ENCODE results near the gene TAF6L. TPM values are rescaled to one million over a fixed set of nuclear protein-coding genes. Genes with fewer than 3 reads are reported as not detected.

Gene TAF6L, protein sequence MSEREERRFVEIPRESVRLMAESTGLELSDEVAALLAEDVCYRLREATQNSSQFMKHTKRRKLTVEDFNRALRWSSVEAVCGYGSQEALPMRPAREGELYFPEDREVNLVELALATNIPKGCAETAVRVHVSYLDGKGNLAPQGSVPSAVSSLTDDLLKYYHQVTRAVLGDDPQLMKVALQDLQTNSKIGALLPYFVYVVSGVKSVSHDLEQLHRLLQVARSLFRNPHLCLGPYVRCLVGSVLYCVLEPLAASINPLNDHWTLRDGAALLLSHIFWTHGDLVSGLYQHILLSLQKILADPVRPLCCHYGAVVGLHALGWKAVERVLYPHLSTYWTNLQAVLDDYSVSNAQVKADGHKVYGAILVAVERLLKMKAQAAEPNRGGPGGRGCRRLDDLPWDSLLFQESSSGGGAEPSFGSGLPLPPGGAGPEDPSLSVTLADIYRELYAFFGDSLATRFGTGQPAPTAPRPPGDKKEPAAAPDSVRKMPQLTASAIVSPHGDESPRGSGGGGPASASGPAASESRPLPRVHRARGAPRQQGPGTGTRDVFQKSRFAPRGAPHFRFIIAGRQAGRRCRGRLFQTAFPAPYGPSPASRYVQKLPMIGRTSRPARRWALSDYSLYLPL
- 18.8 to 31.0 TPM (median 21.4 TPM) in 3 replicates for total RNA-seq
- long read RNA-seq, transcript TAF6L-201 (11 exons, 2,116 nt): major isoform, 22 of 40 reads
- long read RNA-seq, partial matches to known transcripts: 1 of 40 reads
- long read RNA-seq, other reads (novel, unspliced or antisense): 17 of 40 reads

DNA sequence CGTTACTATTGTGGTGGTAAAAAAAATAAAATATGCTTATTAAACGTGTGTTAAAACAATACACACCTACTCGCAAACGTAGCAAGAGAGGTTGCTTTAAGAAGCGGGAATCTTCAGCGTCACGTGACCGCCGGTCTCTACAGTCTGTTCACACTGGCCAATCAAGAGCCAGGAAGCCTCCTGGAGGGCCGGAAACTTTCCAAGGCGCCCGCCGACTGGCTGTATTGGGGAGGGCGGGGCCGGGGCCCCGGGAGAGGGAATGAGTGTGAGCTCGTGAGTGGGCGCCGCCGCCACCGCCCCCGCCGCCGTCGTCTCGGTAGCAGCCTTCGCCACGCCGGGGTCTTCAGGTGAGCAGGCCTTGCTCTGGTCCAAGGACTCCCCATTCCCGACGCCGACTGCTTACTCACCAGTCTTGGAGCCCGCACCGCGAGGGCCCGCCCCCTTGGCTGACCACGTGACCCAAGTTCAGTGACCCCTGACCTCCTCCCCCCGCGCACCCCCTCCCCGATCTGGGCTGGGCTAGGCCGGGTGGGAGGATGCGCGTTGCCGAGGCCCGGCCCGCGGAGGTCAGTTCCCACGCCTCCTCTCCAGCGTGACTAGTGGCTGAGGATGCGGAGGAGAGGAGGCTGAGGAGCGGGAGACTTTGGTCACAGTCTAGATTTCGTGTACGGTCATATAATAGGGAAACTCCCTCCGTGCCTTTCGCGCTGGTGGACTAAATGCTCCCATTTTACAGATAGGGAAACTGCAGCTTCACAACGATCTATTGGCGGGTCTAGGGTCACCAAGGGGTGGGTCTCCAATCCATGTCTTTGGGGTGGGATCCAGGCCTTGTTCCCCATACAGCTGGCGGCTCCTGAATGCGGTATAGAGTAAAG is at the start of gene TAF6L:
TAF6L (plus strand) TSS at position 253 of the 878 bp plus-strand sequence. CDS start 4,388 bp downstream, outside the sequence.
- H3K4me3 Mint-ChIP-seq (ENCODE audit: unreplicated experiment): peak within 1 kb of the TSS; percentile 86
- H3K9me3 Mint-ChIP-seq (ENCODE audit: low read depth): no peaks in the 10 kb centered on the region
- peaks cover 23% of the 10 kb centered on the region for H3K4me1 Mint-ChIP-seq (ENCODE audit: low read depth)
- H3K27me3 Mint-ChIP-seq (ENCODE audit: low read depth): no peaks in the 10 kb centered on the region
- TF ChIP-seq, protein P1, sequence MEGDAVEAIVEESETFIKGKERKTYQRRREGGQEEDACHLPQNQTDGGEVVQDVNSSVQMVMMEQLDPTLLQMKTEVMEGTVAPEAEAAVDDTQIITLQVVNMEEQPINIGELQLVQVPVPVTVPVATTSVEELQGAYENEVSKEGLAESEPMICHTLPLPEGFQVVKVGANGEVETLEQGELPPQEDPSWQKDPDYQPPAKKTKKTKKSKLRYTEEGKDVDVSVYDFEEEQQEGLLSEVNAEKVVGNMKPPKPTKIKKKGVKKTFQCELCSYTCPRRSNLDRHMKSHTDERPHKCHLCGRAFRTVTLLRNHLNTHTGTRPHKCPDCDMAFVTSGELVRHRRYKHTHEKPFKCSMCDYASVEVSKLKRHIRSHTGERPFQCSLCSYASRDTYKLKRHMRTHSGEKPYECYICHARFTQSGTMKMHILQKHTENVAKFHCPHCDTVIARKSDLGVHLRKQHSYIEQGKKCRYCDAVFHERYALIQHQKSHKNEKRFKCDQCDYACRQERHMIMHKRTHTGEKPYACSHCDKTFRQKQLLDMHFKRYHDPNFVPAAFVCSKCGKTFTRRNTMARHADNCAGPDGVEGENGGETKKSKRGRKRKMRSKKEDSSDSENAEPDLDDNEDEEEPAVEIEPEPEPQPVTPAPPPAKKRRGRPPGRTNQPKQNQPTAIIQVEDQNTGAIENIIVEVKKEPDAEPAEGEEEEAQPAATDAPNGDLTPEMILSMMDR (IDR thresholded peaks at IDR 0.05): no peak
- peak within 1 kb of the TSS; percentile 96 for H3K27ac Mint-ChIP-seq (ENCODE audit: unreplicated experiment)
- H3K36me3 Mint-ChIP-seq (ENCODE audit: low read depth): peaks cover 8% of the 10 kb centered on the region
- peak; percentile 99 for DNase-seq (ENCODE audit: low spot score)

DNA sequence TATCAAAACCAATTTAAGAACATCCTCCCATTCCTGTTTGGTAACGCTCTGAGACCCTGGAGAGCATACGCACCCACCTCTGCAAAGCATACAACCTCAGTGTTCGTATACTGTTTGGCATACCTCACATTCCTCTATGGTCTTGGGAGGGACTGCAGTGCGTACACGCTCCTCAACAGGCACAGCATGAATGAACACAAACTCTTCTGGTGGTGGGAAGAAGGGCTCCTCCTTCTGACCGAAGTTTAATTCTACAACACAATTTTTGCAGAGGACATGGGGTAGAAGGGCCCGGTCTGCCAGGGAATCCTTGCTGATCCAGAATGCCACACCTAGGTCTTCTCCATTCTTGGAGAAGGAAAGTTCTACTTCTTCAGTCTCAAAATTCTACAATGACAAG is 49.2 kb upstream of the TAF6L start:
- Mint-ChIP-seq H3K27ac (ENCODE audit: unreplicated experiment) (peak overlapping the region; percentile 52), H3K36me3 (ENCODE audit: low read depth) (peaks cover 46% of the 10 kb centered on the region), H3K9me3 (ENCODE audit: low read depth) (no peaks in the 10 kb centered on the region), H3K27me3 (ENCODE audit: low read depth) (no peaks in the 10 kb centered on the region), H3K4me3 (ENCODE audit: unreplicated experiment) (no peak overlapping the region), H3K4me1 (ENCODE audit: low read depth) (peaks cover 37% of the 10 kb centered on the region)
- TF ChIP-seq, protein P1 (IDR thresholded peaks at IDR 0.05): peak; percentile 52
- DNase-seq (ENCODE audit: low spot score): no peak

DNA sequence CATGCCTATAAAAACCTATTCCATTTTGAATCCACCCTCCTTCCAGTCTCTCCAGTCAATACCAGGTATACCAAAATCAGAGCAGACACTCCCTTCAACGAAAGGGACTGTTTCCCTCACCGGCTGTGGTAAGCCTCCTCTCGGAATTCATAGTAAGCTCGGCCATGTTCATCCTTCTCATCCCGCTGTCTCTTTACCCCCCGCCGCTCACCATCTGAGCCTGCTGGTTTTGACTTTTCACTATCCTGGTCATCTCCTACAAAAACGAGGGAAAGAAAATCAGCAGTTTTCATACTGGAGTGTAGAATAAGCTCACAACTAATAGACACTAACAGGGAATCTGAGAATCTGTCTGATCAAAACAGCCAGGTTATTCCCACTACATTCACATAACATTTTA is 47.0 kb upstream of the TAF6L start:
- peak overlapping the region; percentile 98 for H3K27ac Mint-ChIP-seq (ENCODE audit: unreplicated experiment)
- no peak for DNase-seq (ENCODE audit: low spot score)
- H3K27me3 Mint-ChIP-seq (ENCODE audit: low read depth): no peaks in the 10 kb centered on the region
- peaks cover 38% of the 10 kb centered on the region for H3K4me1 Mint-ChIP-seq (ENCODE audit: low read depth)
- TF ChIP-seq, protein P1 (IDR thresholded peaks at IDR 0.05): no peak
- H3K9me3 Mint-ChIP-seq (ENCODE audit: low read depth): no peaks in the 10 kb centered on the region
- peaks cover 38% of the 10 kb centered on the region for H3K36me3 Mint-ChIP-seq (ENCODE audit: low read depth)
- peak overlapping the region; percentile 96 for H3K4me3 Mint-ChIP-seq (ENCODE audit: unreplicated experiment)

DNA sequence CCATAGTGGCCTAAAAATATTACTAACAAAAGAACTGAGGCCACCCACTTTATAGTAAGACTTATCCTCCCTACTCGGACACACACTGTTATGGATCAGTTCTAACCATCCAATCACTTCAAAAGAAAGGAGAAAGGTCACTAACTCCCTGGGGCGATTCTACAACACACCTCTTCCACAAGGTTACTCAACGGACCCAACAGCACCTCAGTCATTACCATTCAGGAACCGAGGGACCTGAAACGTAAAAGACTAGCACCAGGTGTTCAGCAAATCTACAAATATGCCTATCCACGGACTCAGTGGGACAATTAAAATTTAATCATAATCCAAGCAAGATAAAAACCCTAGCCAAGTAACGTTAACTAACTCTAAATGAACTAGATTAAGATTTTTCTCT is 45.5 kb upstream of the TAF6L start:
- no peaks in the 10 kb centered on the region for H3K27me3 Mint-ChIP-seq (ENCODE audit: low read depth)
- H3K36me3 Mint-ChIP-seq (ENCODE audit: low read depth): peaks cover 30% of the 10 kb centered on the region
- DNase-seq (ENCODE audit: low spot score): no peak
- peaks cover 49% of the 10 kb centered on the region for H3K4me1 Mint-ChIP-seq (ENCODE audit: low read depth)
- no peaks in the 10 kb centered on the region for H3K9me3 Mint-ChIP-seq (ENCODE audit: low read depth)
- H3K27ac Mint-ChIP-seq (ENCODE audit: unreplicated experiment): peak overlapping the region; percentile 98
- TF ChIP-seq, protein P1 (IDR thresholded peaks at IDR 0.05): no peak
- H3K4me3 Mint-ChIP-seq (ENCODE audit: unreplicated experiment): peak overlapping the region; percentile 96
